ENCODE results near the gene LRRC37B. TPM values are rescaled to one million over a fixed set of nuclear protein-coding genes. Genes with fewer than 3 reads are reported as not detected.
"Not testable (repeated sequence)": the region's sequence is repeated elsewhere in the genome, so short reads cannot be mapped to it uniquely, and the experiment has no call there.

The LRRC37B gene
- total RNA-seq (10 to 100 TPM; 16.5 to 38.9 TPM), polyA plus RNA-seq (10 to 100 TPM in 1 of 2 donors, 1 to 10 TPM in 1; 8.1 to 16.3 TPM)
- long read RNA-seq, donor 1, partial matches to known transcripts: 0 of 2 reads
- long read RNA-seq, donor 1, other reads (novel, unspliced or antisense): 0 of 2 reads
- long read RNA-seq, donor 2: 0 reads
- long read RNA-seq, donor 3, partial matches to known transcripts: 0 of 3 reads
- long read RNA-seq, donor 3, other reads (novel, unspliced or antisense): 0 of 3 reads
- long read RNA-seq, donor 4, partial matches to known transcripts: 0 of 1 reads
- long read RNA-seq, donor 4, other reads (novel, unspliced or antisense): 0 of 1 reads
- long read RNA-seq, donor 5, partial matches to known transcripts: 0 of 4 reads
- long read RNA-seq, donor 5, other reads (novel, unspliced or antisense): 0 of 4 reads

- DNase-seq (peak; percentile 87 to 90 (median 88)), ATAC-seq (ENCODE audit: insufficient read depth, low FRiP score) (peak; percentile 99)
- Histone ChIP-seq H3K27ac (ENCODE audit: low read depth in 1 of 2, low read length in 1 of 2) (peak within 1 kb of the TSS; percentile 67 to 90), H3K36me3 (ENCODE audit: control insufficient read depth in 4 of 4, insufficient read depth in 4 of 4, low read length in 4 of 4) (no peaks in the 10 kb centered on the region), H3K27me3 (ENCODE audit: control insufficient read depth in 3 of 3, insufficient read depth in 3 of 3, low read length in 2 of 3) (no peaks in the 10 kb centered on the region), H3K4me3 (peak within 1 kb of the TSS; percentile 79), H3K9ac (ENCODE audit: insufficient read depth in 1 of 2, low read length in 2 of 2) (peak within 1 kb of the TSS; percentile 31 to 97), H3K4me1 (ENCODE audit: control insufficient read depth in 5 of 5, insufficient read depth in 5 of 5, low read length in 5 of 5) (peaks cover 0 to 12% (median 3%) of the 10 kb centered on the region in 5 donors), H3K9me3 (ENCODE audit: control insufficient read depth in 4 of 4, insufficient read depth in 3 of 4, low read length in 3 of 4) (no peaks in the 10 kb centered on the region)
- peak; percentile 96 for TF ChIP-seq CTCF (IDR thresholded peaks at IDR 0.05; ENCODE audit: control extremely low read depth, extremely low read depth)
- WGBS, 2 donors: 0 to 1% methylated on average over 37 to 51 of the region's 51 CpGs
These were observed at the start of gene LRRC37B for GRCh38 chr17:32006957-32007462. Gene LRRC37B (plus strand): TSS chr17:32007383. CDS start chr17:32021393, 14,010 bp downstream.

- not testable (repeated sequence) for H3K4me1 ChIP-seq (ENCODE audit: control insufficient read depth in 5 of 5, insufficient read depth in 5 of 5, low read length in 5 of 5); H3K9ac ChIP-seq (ENCODE audit: insufficient read depth in 1 of 2, low read length in 2 of 2); H3K4me3 ChIP-seq; ATAC-seq (ENCODE audit: insufficient read depth, low FRiP score); H3K27ac ChIP-seq (ENCODE audit: low read depth in 1 of 2, low read length in 1 of 2); DNase-seq; H3K9me3 ChIP-seq (ENCODE audit: control insufficient read depth in 4 of 4, insufficient read depth in 3 of 4, low read length in 3 of 4); H3K27me3 ChIP-seq (ENCODE audit: control insufficient read depth in 3 of 3, insufficient read depth in 3 of 3, low read length in 2 of 3)
- peaks cover 0 to 12% (median 5%) of the 10 kb centered on the region in 4 donors for H3K36me3 ChIP-seq (ENCODE audit: control insufficient read depth in 4 of 4, insufficient read depth in 4 of 4, low read length in 4 of 4)
- 94 to 97% methylated on average over 8 of the region's 8 CpGs for whole genome bisulfite sequencing, 2 donors
These were observed 43.1 kb upstream of the LRRC37B start for GRCh38 chr17:31964131-31964530.

GRCh38 chr17:31967648-31968047, 39.5 kb upstream of the LRRC37B start:
- H3K27ac ChIP-seq (ENCODE audit: low read depth in 1 of 2, low read length in 1 of 2): no peak overlapping the region
- H3K9ac ChIP-seq (ENCODE audit: insufficient read depth in 1 of 2, low read length in 2 of 2): no peak overlapping the region
- no peak for TF ChIP-seq CTCF (IDR thresholded peaks at IDR 0.05; ENCODE audit: control extremely low read depth, extremely low read depth)
- H3K4me1 ChIP-seq (ENCODE audit: control insufficient read depth in 5 of 5, insufficient read depth in 5 of 5, low read length in 5 of 5): no peaks in the 10 kb centered on the region
- H3K4me3 ChIP-seq: no peak overlapping the region
- H3K36me3 ChIP-seq (ENCODE audit: control insufficient read depth in 4 of 4, insufficient read depth in 4 of 4, low read length in 4 of 4): peaks cover 0 to 9% (median 5%) of the 10 kb centered on the region in 4 donors
- 93 to 94% methylated on average over 3 of the region's 3 CpGs for WGBS, 2 donors
- no peaks in the 10 kb centered on the region for H3K9me3 ChIP-seq (ENCODE audit: control insufficient read depth in 4 of 4, insufficient read depth in 3 of 4, low read length in 3 of 4)
- no peaks in the 10 kb centered on the region for H3K27me3 ChIP-seq (ENCODE audit: control insufficient read depth in 3 of 3, insufficient read depth in 3 of 3, low read length in 2 of 3)
- no peak for DNase-seq
- ATAC-seq (ENCODE audit: insufficient read depth, low FRiP score): no peak

GRCh38 chr17:31970416-31970815, 36.8 kb upstream of the LRRC37B start:
- H3K4me3 ChIP-seq; H3K9ac ChIP-seq (ENCODE audit: insufficient read depth in 1 of 2, low read length in 2 of 2); DNase-seq; H3K27ac ChIP-seq (ENCODE audit: low read depth in 1 of 2, low read length in 1 of 2); H3K4me1 ChIP-seq (ENCODE audit: control insufficient read depth in 5 of 5, insufficient read depth in 5 of 5, low read length in 5 of 5); H3K36me3 ChIP-seq (ENCODE audit: control insufficient read depth in 4 of 4, insufficient read depth in 4 of 4, low read length in 4 of 4); H3K9me3 ChIP-seq (ENCODE audit: control insufficient read depth in 4 of 4, insufficient read depth in 3 of 4, low read length in 3 of 4); H3K27me3 ChIP-seq (ENCODE audit: control insufficient read depth in 3 of 3, insufficient read depth in 3 of 3, low read length in 2 of 3); ATAC-seq (ENCODE audit: insufficient read depth, low FRiP score): not testable (repeated sequence)
- WGBS, 2 donors: 89 to 92% methylated on average over 5 of the region's 5 CpGs

GRCh38 chr17:31974269-31975071, 32.7 kb upstream of the LRRC37B start:
- ATAC-seq (ENCODE audit: insufficient read depth, low FRiP score); H3K27me3 ChIP-seq (ENCODE audit: control insufficient read depth in 3 of 3, insufficient read depth in 3 of 3, low read length in 2 of 3); H3K4me1 ChIP-seq (ENCODE audit: control insufficient read depth in 5 of 5, insufficient read depth in 5 of 5, low read length in 5 of 5); H3K27ac ChIP-seq (ENCODE audit: low read depth in 1 of 2, low read length in 1 of 2); DNase-seq; H3K4me3 ChIP-seq; H3K9me3 ChIP-seq (ENCODE audit: control insufficient read depth in 4 of 4, insufficient read depth in 3 of 4, low read length in 3 of 4); H3K9ac ChIP-seq (ENCODE audit: insufficient read depth in 1 of 2, low read length in 2 of 2); H3K36me3 ChIP-seq (ENCODE audit: control insufficient read depth in 4 of 4, insufficient read depth in 4 of 4, low read length in 4 of 4): not testable (repeated sequence)
- WGBS, 2 donors: 97 to 99% methylated on average over 14 of the region's 14 CpGs

- H3K27ac ChIP-seq (ENCODE audit: low read depth in 1 of 2, low read length in 1 of 2); H3K36me3 ChIP-seq (ENCODE audit: control insufficient read depth in 4 of 4, insufficient read depth in 4 of 4, low read length in 4 of 4); H3K4me3 ChIP-seq; DNase-seq; ATAC-seq (ENCODE audit: insufficient read depth, low FRiP score); H3K9ac ChIP-seq (ENCODE audit: insufficient read depth in 1 of 2, low read length in 2 of 2); H3K27me3 ChIP-seq (ENCODE audit: control insufficient read depth in 3 of 3, insufficient read depth in 3 of 3, low read length in 2 of 3); H3K4me1 ChIP-seq (ENCODE audit: control insufficient read depth in 5 of 5, insufficient read depth in 5 of 5, low read length in 5 of 5); H3K9me3 ChIP-seq (ENCODE audit: control insufficient read depth in 4 of 4, insufficient read depth in 3 of 4, low read length in 3 of 4): not testable (repeated sequence)
- WGBS, 2 donors: 79 to 92% methylated on average over 5 of the region's 5 CpGs
These were observed 31.8 kb upstream of the LRRC37B start for GRCh38 chr17:31975391-31975790.
